CD4-positive, alpha-beta T cell (primary cell): Measurements from ENCODE around the gene ARMH4. TPM values are rescaled to one million over a fixed set of nuclear protein-coding genes. Genes with fewer than 3 reads are reported as not detected.

Source experiments
- ATAC-seq: fragments of 200-7000 bp; cut with Tn5 transposase; one replicate; pipeline ENCODE4 v1.10.0; 2022; ENCODE audit warnings: mild to moderate bottlenecking; ENCODE audit not compliant: poor library complexity
- CTCF ChIA-PET: fragments of 350-600 bp; sonication (Branson Sonifier 250); formaldehyde crosslinking; loops from one replicate; lab custom pipeline; 2021; ENCODE audit warnings: antibody characterized with exemption, inconsistent platforms; lab: Charles Lee
- POLR2A ChIA-PET: fragments of 350-600 bp; sonication (Branson Sonifier 250); formaldehyde crosslinking; loops from one replicate; lab custom pipeline; 2021; ENCODE audit warnings: antibody characterized with exemption, inconsistent platforms; lab: Charles Lee
- DNase-seq, 14 experiments: peaks; one replicate each; pipeline ENCODE4 v3.0.0-alpha.2; 2013 to 2020; ENCODE audit warnings: mixed read lengths in 2 of 14
- H3K27ac ChIP-seq, 2 donors: one replicate each; pipeline versions ENCODE4 v1.5.1 to v1.7.0; 2013; ENCODE audit warnings: low read length in 2 of 2, low read depth in 1 of 2, mild to moderate bottlenecking in 1 of 2
- H3K27me3 ChIP-seq, 2 experiments: 1 replicate in 1 of 2; 2 replicates in 1 of 2; pipeline versions ENCODE4 v1.6.1 to v1.7.0; 2013; ENCODE audit warnings: low read length in 2 of 2, control low read depth in 1 of 2, mild to moderate bottlenecking in 1 of 2, moderate library complexity in 1 of 2; ENCODE audit not compliant: insufficient read depth in 2 of 2, control insufficient read depth in 1 of 2
- H3K36me3 ChIP-seq: one replicate; pipeline ENCODE4 v1.6.1; 2013; ENCODE audit warnings: low read length, control low read depth; ENCODE audit not compliant: insufficient read depth
- H3K4me1 ChIP-seq: one replicate; pipeline ENCODE4 v1.6.1; 2013; ENCODE audit warnings: low read length, control low read depth; ENCODE audit not compliant: insufficient read depth
- H3K4me3 ChIP-seq: one replicate; pipeline ENCODE4 v1.5.1; 2013; ENCODE audit warnings: mild to moderate bottlenecking, low read length, moderate library complexity
- H3K9me3 ChIP-seq, 2 experiments: 1 replicate in 1 of 2; 2 replicates in 1 of 2; pipeline versions ENCODE4 v1.6.1 to v1.7.0; 2013; ENCODE audit warnings: low read length in 2 of 2, mild to moderate bottlenecking in 2 of 2, control low read depth in 1 of 2, moderate library complexity in 1 of 2; ENCODE audit not compliant: control insufficient read depth in 1 of 2, insufficient read depth in 1 of 2
- H3K27ac Mint-ChIP-seq: one replicate; pipeline ENCODE4 v1.8.0; 2020; ENCODE audit warnings: mixed read lengths
- H3K27me3 Mint-ChIP-seq: one replicate; pipeline ENCODE4 v1.8.0; 2021; ENCODE audit warnings: mixed read lengths
- H3K36me3 Mint-ChIP-seq: one replicate; pipeline ENCODE4 v1.8.0; 2021; ENCODE audit warnings: low read depth, mixed read lengths
- H3K4me1 Mint-ChIP-seq: one replicate; pipeline ENCODE4 v1.8.0; 2021; ENCODE audit warnings: low read depth, mixed read lengths
- H3K4me3 Mint-ChIP-seq: one replicate; pipeline ENCODE4 v1.8.0; 2020; ENCODE audit warnings: mild to moderate bottlenecking, mixed read lengths
- H3K9me3 Mint-ChIP-seq: one replicate; pipeline ENCODE4 v1.8.0; 2020; ENCODE audit warnings: mixed read lengths
- CTCF ChIP-seq: fragments of 200-600 bp; IDR thresholded peaks from one replicate; pipeline ENCODE4 v1.8.0; 2022; ENCODE audit warnings: antibody characterized with exemption, mild to moderate bottlenecking
- intact Hi-C, 2 experiments: fragments of 100-400 bp; cut with DNase I in 1 of 2; cut with micrococcal nuclease in 1 of 2; formaldehyde crosslinking; loops; one replicate each; pipeline versions ENCODE4 v1.15.1 to v1.9.0; 2023 to 2025; cut with DNase I, micrococcal nuclease
- total RNA-seq, 174 experiments: library from RNA in 2 of 174; stranded (reverse) in 2 of 174; gene quantifications; one replicate each; pipeline ENCODE4 v1.2.3 and lab custom pipeline; 2021 to 2026

ARMH4 gene
- total RNA-seq, 2 experiments from 2014 or later, result not detected

GRCh38 chr14:58151133-58152013 lies 640 bp downstream of the ARMH4 start:
- ChIA-PET CTCF (no interaction called here), POLR2A (no interaction called here)
- TF ChIP-seq CTCF, result no peak
- Histone ChIP-seq H3K36me3 (no peaks in the 10 kb centered on the region), H3K9me3 (no peaks in the 10 kb centered on the region), H3K4me3 (peak overlapping the region; percentile 44), H3K4me1 (peaks cover 16% of the 10 kb centered on the region), H3K27me3 (peaks cover 20 to 35% of the 10 kb centered on the region in 2 experiments), H3K27ac (no peak overlapping the region)
- intact Hi-C loops, result no loop called here
- Mint-ChIP-seq H3K36me3 (no peaks in the 10 kb centered on the region), H3K4me3 (peak overlapping the region; percentile 78), H3K27ac (no peak overlapping the region), H3K27me3 (peaks cover 83% of the 10 kb centered on the region), H3K4me1 (peaks cover 8% of the 10 kb centered on the region), H3K9me3 (no peaks in the 10 kb centered on the region)
- peak in 1 of 14 experiments; percentile 1 for DNase-seq
- ATAC-seq, result peak; percentile 50

- Mint-ChIP-seq H3K36me3 (no peaks in the 10 kb centered on the region), H3K9me3 (no peaks in the 10 kb centered on the region), H3K4me1 (peaks cover 8% of the 10 kb centered on the region), H3K4me3 (peak overlapping the region; percentile 78), H3K27me3 (peaks cover 85% of the 10 kb centered on the region), H3K27ac (no peak overlapping the region)
- no peaks in the 10 kb centered on the region for H3K9me3 ChIP-seq
- H3K27me3 ChIP-seq, result peaks cover 20 to 35% of the 10 kb centered on the region in 2 experiments
- no peak overlapping the region for H3K4me3 ChIP-seq
- CTCF ChIA-PET, result no interaction called here
- TF ChIP-seq CTCF, result no peak
- peaks cover 16% of the 10 kb centered on the region for H3K4me1 ChIP-seq
- POLR2A ChIA-PET, result no interaction called here
- H3K27ac ChIP-seq, result no peak overlapping the region
- intact Hi-C loops, result no loop called here
- H3K36me3 ChIP-seq, result no peaks in the 10 kb centered on the region
- DNase-seq (no peak), ATAC-seq (no peak)
Measured at GRCh38 chr14:58150243-58150805, 1.7 kb downstream of the ARMH4 start.

GRCh38 chr14:58149196-58149595 lies 2.8 kb downstream of the ARMH4 start:
- POLR2A ChIA-PET, result no interaction called here
- no peak overlapping the region for H3K4me3 Mint-ChIP-seq
- CTCF ChIA-PET, result no interaction called here

More at GRCh38 chr14:58149196-58149595, 2.8 kb downstream of the ARMH4 start:
- no peak overlapping the region for H3K27ac ChIP-seq
- Mint-ChIP-seq H3K9me3 (no peaks in the 10 kb centered on the region), H3K4me1 (peaks cover 8% of the 10 kb centered on the region), H3K27me3 (peaks cover 79% of the 10 kb centered on the region), H3K36me3 (no peaks in the 10 kb centered on the region), H3K27ac (no peak overlapping the region)
- no peaks in the 10 kb centered on the region for H3K9me3 ChIP-seq
- intact Hi-C loops, result no loop called here
- peaks cover 16% of the 10 kb centered on the region for H3K4me1 ChIP-seq
- TF ChIP-seq CTCF, result no peak
- H3K4me3 ChIP-seq, result no peak overlapping the region
- peaks cover 17 to 35% of the 10 kb centered on the region in 2 experiments for H3K27me3 ChIP-seq
- ATAC-seq, result no peak
- no peaks in the 10 kb centered on the region for H3K36me3 ChIP-seq
- no peak for DNase-seq
